SK-N-MC (cell line): Measurements from ENCODE around the gene CS.

Experiments used
- DNase-seq: peaks from one replicate; pipeline ENCODE4 v3.0.0-alpha.2; 2011; ENCODE audit warnings: low read depth, low spot score
- H3K27ac ChIP-seq: fragments of 200-600 bp; sonication (generic); 2 replicates; pipeline ENCODE4 v1.5.1; 2016; ENCODE audit warnings: mixed run types
- H3K36me3 ChIP-seq: fragments of 200-600 bp; sonication (generic); 2 replicates; pipeline ENCODE4 v1.6.1; 2017; ENCODE audit warnings: antibody characterized with exemption, low read length, mixed read lengths; ENCODE audit not compliant: insufficient read depth
- H3K4me3 ChIP-seq: fragments of 200-600 bp; sonication (generic); 2 replicates; pipeline ENCODE4 v1.5.1; 2016
- H3K9ac ChIP-seq: fragments of 200-600 bp; sonication (generic); 2 replicates; pipeline ENCODE4 v1.8.0; 2017; ENCODE audit warnings: mixed run types, mixed read lengths; ENCODE audit not compliant: insufficient read length
- H3K9me3 ChIP-seq: fragments of 200-600 bp; sonication (generic); 2 replicates; pipeline ENCODE4 v1.6.1; 2017; ENCODE audit warnings: low read depth, mild to moderate bottlenecking, antibody characterized with exemption, low read length, moderate library complexity, mixed read lengths
- EZH2 ChIP-seq: fragments of 200-600 bp; sonication (generic); IDR thresholded peaks from one replicate; pipeline ENCODE4 v1.6.1; 2017; ENCODE audit warnings: antibody characterized with exemption
- FOXP2 ChIP-seq: optimal IDR thresholded peaks from 2 replicates; pipeline ENCODE3; 2011; ENCODE audit warnings: mild to moderate bottlenecking, moderate library complexity; ENCODE audit not compliant: insufficient read depth; ENCODE audit errors: extremely low read length, control extremely low read depth
- POLR2AphosphoS5 ChIP-seq: IDR thresholded peaks from 2 replicates; pipeline ENCODE4 v1.6.1; 2012; ENCODE audit warnings: mild to moderate bottlenecking, low read depth, low read length, borderline replicate concordance

The CS gene

DNA sequence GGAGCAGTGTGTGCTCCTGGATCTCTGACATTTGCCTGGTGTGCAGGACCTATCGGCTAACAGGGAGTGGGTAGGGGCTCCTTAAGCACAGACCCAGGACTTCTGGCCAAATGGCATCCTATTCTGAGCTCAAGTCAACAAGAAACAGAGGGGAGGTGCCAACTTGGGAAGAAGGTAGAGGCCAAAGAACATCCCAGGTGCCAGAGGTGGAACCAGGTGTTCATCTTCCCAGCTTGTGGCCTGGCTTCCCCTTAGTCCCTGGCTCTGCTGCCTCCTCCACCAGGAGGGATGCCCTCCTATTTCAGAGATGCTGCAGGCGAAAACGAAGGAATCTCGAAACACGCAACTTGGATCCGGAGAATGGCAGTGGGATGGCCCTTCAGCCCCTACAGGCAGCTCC is 64.0 kb downstream of the CS start:
- no peak for DNase-seq
- Histone ChIP-seq H3K4me3 (no peak overlapping the region), H3K36me3 (peaks cover 3% of the 10 kb centered on the region; the same call in 1 of the 2 replicates), H3K9ac (no peak overlapping the region), H3K27ac (no peak overlapping the region), H3K9me3 (no peaks in the 10 kb centered on the region)
- no peak for TF ChIP-seq FOXP2
- TF ChIP-seq POLR2AphosphoS5: no peak
- no peak for TF ChIP-seq EZH2

DNA sequence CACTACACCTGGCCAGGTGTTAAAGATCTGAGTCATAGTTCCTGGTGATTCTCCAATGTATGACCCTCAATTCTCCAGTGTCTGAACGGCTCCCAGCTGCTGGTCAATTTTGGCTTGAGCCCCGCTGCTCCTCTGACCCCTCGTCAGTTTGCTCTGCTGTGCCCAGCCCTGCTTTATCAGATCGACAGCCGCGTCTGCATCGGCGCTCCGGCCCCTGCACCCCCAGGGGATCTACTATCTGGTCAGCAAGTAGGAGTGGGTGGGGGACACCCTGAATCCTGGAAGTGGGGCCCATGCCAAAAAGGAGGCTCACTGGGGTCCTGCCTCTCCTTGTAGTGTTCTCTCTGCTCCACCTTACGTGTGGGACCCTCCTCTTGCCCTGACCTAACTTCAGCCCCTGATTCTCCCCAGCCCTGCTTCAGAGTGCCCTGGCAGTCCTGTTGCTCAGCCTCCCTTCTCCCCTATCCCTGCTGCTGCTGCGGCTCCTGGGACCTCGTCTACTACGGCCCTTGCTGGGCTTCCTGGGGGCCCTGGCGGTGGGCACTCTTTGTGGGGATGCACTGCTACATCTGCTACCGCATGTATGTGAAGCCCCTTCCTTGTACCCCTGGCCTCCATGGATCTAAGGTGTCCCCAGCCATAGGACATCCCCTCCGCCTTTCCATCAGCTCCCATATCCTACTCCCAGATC is 65.2 kb downstream of the CS start:
- H3K9ac ChIP-seq: no peak overlapping the region

DNA sequence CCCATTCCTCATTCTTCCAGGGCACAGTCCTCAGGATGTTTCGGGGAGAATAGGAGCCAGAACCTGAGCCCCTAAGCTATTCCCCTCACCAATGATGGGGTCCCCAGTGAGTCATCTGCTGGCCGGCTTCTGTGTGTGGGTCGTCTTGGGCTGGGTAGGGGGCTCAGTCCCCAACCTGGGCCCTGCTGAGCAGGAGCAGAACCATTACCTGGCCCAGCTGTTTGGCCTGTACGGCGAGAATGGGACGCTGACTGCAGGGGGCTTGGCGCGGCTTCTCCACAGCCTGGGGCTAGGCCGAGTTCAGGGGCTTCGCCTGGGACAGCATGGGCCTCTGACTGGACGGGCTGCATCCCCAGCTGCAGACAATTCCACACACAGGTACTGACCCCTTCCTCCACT is 68.9 kb downstream of the CS start:
- no peak for DNase-seq
- TF ChIP-seq FOXP2 (no peak), POLR2AphosphoS5 (no peak), EZH2 (no peak)
- H3K27ac ChIP-seq: no peak overlapping the region
- no peak overlapping the region for H3K9ac ChIP-seq
- H3K36me3 ChIP-seq: no peaks in the 10 kb centered on the region
- H3K9me3 ChIP-seq: no peaks in the 10 kb centered on the region
- no peak overlapping the region for H3K4me3 ChIP-seq

More for the DNA sequence above, 65.2 kb downstream of the CS start:
- Histone ChIP-seq H3K36me3 (no peaks in the 10 kb centered on the region), H3K9me3 (no peaks in the 10 kb centered on the region), H3K27ac (no peak overlapping the region), H3K4me3 (no peak overlapping the region)
- peak; percentile 25; the same call in 1 of the 2 replicates for TF ChIP-seq POLR2AphosphoS5
- no peak for TF ChIP-seq EZH2
- no peak for TF ChIP-seq FOXP2
- DNase-seq: no peak

DNA sequence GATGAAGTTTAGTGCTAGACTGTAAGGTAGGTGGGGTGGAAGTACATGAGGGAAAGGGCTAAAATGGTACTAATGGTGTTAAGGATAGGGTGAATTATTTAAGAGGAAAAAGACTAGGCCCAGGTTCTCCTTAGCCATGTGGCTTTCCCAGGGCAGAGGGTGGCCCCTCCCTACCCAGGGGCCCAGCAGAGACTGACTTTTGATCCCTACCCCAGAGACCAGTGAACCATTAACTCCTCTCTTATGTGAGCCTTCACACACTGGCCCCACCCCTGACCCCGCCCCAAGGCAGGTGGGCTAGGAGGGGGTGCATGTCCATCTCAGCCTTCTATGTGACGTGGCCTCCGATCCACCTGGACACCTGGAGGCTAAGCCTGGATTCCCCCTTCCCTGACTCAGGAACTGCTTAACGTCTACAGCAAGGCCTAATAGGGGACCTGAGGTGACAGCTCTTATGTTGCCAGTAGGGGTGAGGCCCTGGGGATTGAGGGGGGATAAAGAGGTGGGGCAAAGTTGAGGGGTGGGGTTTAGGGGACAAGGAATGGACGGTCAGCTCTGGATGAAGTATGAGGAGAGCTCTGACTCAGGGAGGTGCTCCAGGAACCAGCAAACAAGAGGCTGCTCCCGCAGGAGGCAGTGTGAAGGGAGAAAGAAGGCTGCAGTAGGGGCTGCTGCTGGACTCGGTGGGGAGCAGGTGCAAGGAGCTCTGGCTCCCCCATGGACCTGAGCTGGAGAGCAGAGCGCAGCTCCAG is 69.5 kb downstream of the CS start:
- Histone ChIP-seq H3K27ac (no peak overlapping the region), H3K36me3 (no peaks in the 10 kb centered on the region), H3K9me3 (no peaks in the 10 kb centered on the region), H3K9ac (no peak overlapping the region), H3K4me3 (no peak overlapping the region)
- DNase-seq: no peak
- no peak for TF ChIP-seq POLR2AphosphoS5
- TF ChIP-seq FOXP2: no peak
- no peak for TF ChIP-seq EZH2

DNA sequence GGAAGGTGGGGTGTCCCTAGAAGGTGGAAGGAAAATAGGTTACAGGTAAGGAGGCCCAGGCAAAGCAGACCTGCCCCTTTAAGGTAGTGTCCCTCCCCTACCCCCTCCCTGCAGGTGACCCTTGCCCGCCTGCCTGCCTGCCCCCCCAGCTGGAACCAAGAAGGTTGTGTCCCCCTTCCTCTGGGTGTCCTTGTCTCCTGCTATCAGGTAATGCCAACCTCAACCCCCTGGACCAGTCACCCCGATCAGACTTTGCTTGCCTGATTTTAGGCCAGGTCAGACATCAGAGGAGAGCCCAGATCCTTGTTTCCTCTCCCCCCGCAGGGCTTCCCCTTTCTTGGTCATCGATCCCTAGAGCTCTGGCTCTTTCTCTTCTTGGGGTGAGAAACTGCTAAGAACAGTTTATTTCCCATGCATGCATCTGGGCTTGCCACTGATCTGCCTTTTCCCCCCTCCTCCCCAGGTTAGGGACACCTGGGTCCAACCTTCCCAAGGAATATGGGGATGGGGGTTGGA is 70.2 kb downstream of the CS start, which contains the start of gene SLC39A5:
TSS of gene SLC39A5 (plus strand) at position 136 of the 516 bp plus-strand sequence. CDS start 1,224 bp downstream, outside the sequence.
- no peak within 1 kb of the TSS for H3K27ac ChIP-seq
- TF ChIP-seq EZH2 (no peak), POLR2AphosphoS5 (no peak; the same call in 1 of the 2 replicates), FOXP2 (no peak)
- no peak for DNase-seq
- H3K9ac ChIP-seq: no peak within 1 kb of the TSS
- no peaks in the 10 kb centered on the region for H3K36me3 ChIP-seq
- no peak within 1 kb of the TSS for H3K4me3 ChIP-seq
- H3K9me3 ChIP-seq: no peaks in the 10 kb centered on the region

DNA sequence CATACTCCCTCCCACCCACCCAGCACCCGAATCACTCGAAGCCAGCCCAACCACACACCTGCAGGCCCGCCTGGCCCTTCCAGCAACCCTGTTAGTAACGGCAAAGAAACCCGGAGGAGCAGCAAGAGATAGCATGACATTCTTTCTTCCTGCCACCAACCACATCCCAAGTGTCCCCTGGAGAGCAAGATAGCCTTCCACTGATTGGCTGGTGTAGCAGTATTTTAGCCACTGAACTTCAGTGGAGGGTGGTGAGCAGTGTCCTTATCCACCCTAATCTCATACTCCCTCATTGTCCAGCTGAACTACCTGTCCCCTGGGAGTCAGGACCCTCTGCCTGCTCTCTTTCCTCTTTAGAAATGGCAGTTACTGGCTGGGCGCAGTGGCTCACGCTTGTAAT is 71.0 kb downstream of the CS start:
- Histone ChIP-seq H3K9me3 (no peaks in the 10 kb centered on the region), H3K9ac (no peak overlapping the region), H3K27ac (no peak overlapping the region), H3K36me3 (no peaks in the 10 kb centered on the region), H3K4me3 (no peak overlapping the region)
- no peak for DNase-seq
- TF ChIP-seq FOXP2: no peak

DNA sequence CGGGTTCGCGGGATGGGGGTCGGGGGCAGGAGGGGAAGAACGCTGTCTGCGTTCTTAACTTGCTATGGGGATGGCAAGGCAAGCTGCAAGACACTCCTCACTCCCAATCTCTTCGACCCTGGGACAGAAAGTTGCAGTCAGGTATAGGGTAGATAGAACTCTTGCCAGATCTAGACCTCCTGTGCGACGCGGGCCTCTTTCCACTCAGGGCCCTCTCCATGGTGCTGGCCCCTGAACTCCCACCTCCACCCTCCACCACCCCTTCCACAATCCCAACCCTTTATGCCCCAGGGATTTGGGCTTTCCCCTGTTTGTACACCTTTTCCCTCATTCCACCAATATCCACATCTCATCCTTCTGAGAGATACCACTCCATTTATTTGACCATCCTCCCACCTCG is 75.2 kb downstream of the CS start:
- Histone ChIP-seq H3K27ac (no peak overlapping the region), H3K4me3 (peak overlapping the region; percentile 80), H3K9me3 (no peaks in the 10 kb centered on the region), H3K9ac (peak overlapping the region; percentile 77), H3K36me3 (no peaks in the 10 kb centered on the region)
- DNase-seq: no peak
- TF ChIP-seq EZH2 (no peak), POLR2AphosphoS5 (no peak), FOXP2 (no peak)

DNA sequence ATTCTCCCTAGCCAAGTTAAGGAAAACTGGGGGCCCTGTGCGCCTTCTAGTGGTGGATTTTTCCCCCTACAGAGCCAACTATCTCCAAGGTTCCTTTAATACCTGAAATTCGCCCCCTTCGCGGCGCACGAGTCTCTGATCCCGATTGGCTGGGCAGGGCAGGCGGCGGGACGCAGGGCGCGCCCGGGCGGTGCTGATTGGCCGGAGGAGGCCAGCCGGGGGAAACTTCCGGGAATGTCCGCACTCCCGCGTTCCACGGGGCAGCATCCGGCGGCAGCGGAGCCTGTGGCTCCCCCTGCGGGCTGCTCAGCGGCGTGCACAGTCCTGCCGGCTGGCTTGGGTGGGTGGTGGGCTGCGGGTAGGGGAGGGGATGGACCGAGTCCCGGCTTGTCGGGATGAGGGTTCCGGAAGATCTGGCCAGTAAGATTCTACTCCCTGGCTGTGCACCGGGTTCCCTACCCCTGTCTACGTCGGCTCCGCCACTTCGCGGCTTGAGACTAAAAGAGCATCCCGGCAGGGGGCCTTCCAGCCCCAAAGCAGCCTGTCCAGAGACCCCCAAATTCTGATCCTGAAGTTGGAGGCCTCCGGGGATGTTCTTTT is 75.9 kb downstream of the CS start, which contains the start of gene NABP2:
TSS of gene NABP2 (plus strand) at position 241 of the 600 bp plus-strand sequence. CDS start 515 bp downstream, outside the sequence.
- H3K4me3 ChIP-seq: peak within 1 kb of the TSS; percentile 80
- H3K36me3 ChIP-seq: no peaks in the 10 kb centered on the region
- peak; percentile 69 for TF ChIP-seq POLR2AphosphoS5
- no peak for TF ChIP-seq EZH2
- TF ChIP-seq FOXP2: peak; percentile 77
- peak; percentile 92 for DNase-seq
- H3K9ac ChIP-seq: peak within 1 kb of the TSS; percentile 82
- H3K9me3 ChIP-seq: no peaks in the 10 kb centered on the region
- peak within 1 kb of the TSS; percentile 91 for H3K27ac ChIP-seq
